GM12878 (cell line): Measurements from ENCODE around the gene FSIP1. TPM values are rescaled to one million over a fixed set of nuclear protein-coding genes. Genes with fewer than 3 reads are reported as not detected.

Experiments used
- ATAC-seq: fragments of 200-7000 bp; cut with Tn5 transposase; 3 replicates; pipeline ENCODE4 v1.9.1; 2020; ENCODE audit warnings: mild to moderate bottlenecking, moderate library complexity
- BruUV-seq: library from RNA; stranded (reverse); fragments of 400-500 nt; replicated peaks from 2 replicates; lab custom pipeline; 2021; lab: Mats Ljungman, UMichigan
- CTCF ChIA-PET: fragments of 300-600 bp; sonication (Branson Sonifier 250); formaldehyde crosslinking; extraction: SDS; loops from one replicate; lab custom pipeline; 2021; ENCODE audit warnings: inconsistent platforms; lab: Yijun Ruan, JAX
- POLR2A ChIA-PET: fragments of 350-600 bp; formaldehyde crosslinking; extraction: SDS; loops from one replicate; lab custom pipeline; 2021; ENCODE audit warnings: inconsistent platforms; lab: Charles Lee
- RAD21 ChIA-PET: fragments of 300-600 bp; sonication (Branson Sonifier 250); formaldehyde crosslinking; loops from one replicate; lab custom pipeline; 2023; ENCODE audit warnings: antibody characterized with exemption; ENCODE audit not compliant: unreplicated experiment; lab: Charles Lee
- SMC1A ChIA-PET: fragments of 300-600 bp; sonication (Branson Sonifier 250); formaldehyde crosslinking; loops from one replicate; lab custom pipeline; 2023; ENCODE audit not compliant: unreplicated experiment, uncharacterized antibody; lab: Charles Lee
- DNase-seq: peaks from one replicate; pipeline ENCODE4 v3.0.0-alpha.2; 2011; ENCODE audit warnings: low read depth, low spot score
- FAIRE-seq: peaks from 3 replicates; lab custom pipeline; 2011; peaks lifted over from hg19 to GRCh38; lab: Jason Lieb, UNC
- H2AFZ ChIP-seq: 2 replicates; pipeline ENCODE4 v1.6.0; 2011; ENCODE audit warnings: low read depth, low read length, control low read depth; ENCODE audit not compliant: control insufficient read depth
- H3K27ac ChIP-seq: 2 replicates; pipeline ENCODE4 v1.5.1; 2011; ENCODE audit warnings: control low read depth; ENCODE audit not compliant: control insufficient read depth, insufficient read depth
- H3K27me3 ChIP-seq, 2 experiments: replicated peaks in 1 of 2; 2 replicates each; pipeline versions ENCODE4 v1.6.0 to v1.6.1; 2011; ENCODE audit warnings: low read length in 1 of 2; ENCODE audit not compliant: control insufficient read depth in 2 of 2, insufficient read depth in 2 of 2
- H3K36me3 ChIP-seq, 2 experiments: 2 replicates each; pipeline ENCODE4 v1.5.1; 2011; ENCODE audit warnings: low read length in 1 of 2; ENCODE audit not compliant: control insufficient read depth in 2 of 2, insufficient read depth in 2 of 2
- H3K4me1 ChIP-seq: 2 replicates; pipeline ENCODE4 v1.6.1; 2011; ENCODE audit warnings: mild to moderate bottlenecking, low read length, moderate library complexity, mixed read lengths; ENCODE audit not compliant: control insufficient read depth, insufficient read depth
- H3K4me2 ChIP-seq: 2 replicates; pipeline ENCODE4 v1.6.0; 2011; ENCODE audit warnings: control low read depth; ENCODE audit not compliant: control insufficient read depth, insufficient read depth
- H3K4me3 ChIP-seq: fragments of 200-600 bp; sonication (generic); 2 replicates; pipeline ENCODE4 v1.5.1; 2016
- H3K79me2 ChIP-seq: 2 replicates; pipeline ENCODE4 v1.6.0; 2011; ENCODE audit warnings: low read length; ENCODE audit not compliant: control insufficient read depth, insufficient read depth
- H3K9ac ChIP-seq: 2 replicates; pipeline ENCODE4 v1.8.0; 2011; ENCODE audit warnings: low read length, control low read depth, mixed read lengths; ENCODE audit not compliant: control insufficient read depth, insufficient read depth
- H3K9me3 ChIP-seq: replicated peaks from 3 replicates; pipeline ENCODE4 v1.5.1; 2011; ENCODE audit warnings: mild to moderate bottlenecking, low read length; ENCODE audit not compliant: control insufficient read depth, insufficient read depth
- H4K20me1 ChIP-seq: 2 replicates; pipeline ENCODE4 v1.6.0; 2011; ENCODE audit not compliant: control insufficient read depth, insufficient read depth
- ASH2L ChIP-seq: fragments of 300-600, 200-600 bp; sonication (generic); IDR thresholded peaks from 2 replicates; pipeline ENCODE4 v1.6.1; 2017; ENCODE audit warnings: low read depth, mild to moderate bottlenecking, borderline replicate concordance
- CHD2 ChIP-seq: IDR thresholded peaks from 2 replicates; pipeline ENCODE4 v1.6.1; 2011; ENCODE audit warnings: low read depth, low read length, improper control_type of control experiment, borderline replicate concordance
- EGR1 ChIP-seq, 2 experiments: IDR thresholded peaks; 1 replicate in 1 of 2; 2 replicates in 1 of 2; pipeline ENCODE4 v1.6.1; 2011 to 2012; ENCODE audit warnings: low read depth in 2 of 2, low read length in 2 of 2, borderline replicate concordance in 1 of 2, mild to moderate bottlenecking in 1 of 2, moderate library complexity in 1 of 2
- ESRRA ChIP-seq: IDR thresholded peaks from 2 replicates; pipeline ENCODE4 v1.6.1; 2012; ENCODE audit warnings: mild to moderate bottlenecking, low read length, improper control_type of control experiment
- EZH2 ChIP-seq: IDR thresholded peaks from 2 replicates; pipeline ENCODE4 v1.6.1; 2012; ENCODE audit warnings: low read depth, mild to moderate bottlenecking, control low read depth, inconsistent platforms, low read length, borderline replicate concordance; ENCODE audit not compliant: control insufficient read depth
- JUND ChIP-seq: IDR thresholded peaks from 2 replicates; pipeline ENCODE4 v1.6.1; 2012; ENCODE audit warnings: low read depth, mild to moderate bottlenecking, low read length, improper control_type of control experiment, moderate library complexity
- MTA2 ChIP-seq: fragments of 450-650 bp; IDR thresholded peaks from 2 replicates; pipeline ENCODE4 v1.6.1; 2016; ENCODE audit warnings: low read depth, mild to moderate bottlenecking, moderate library complexity
- NR2C1 ChIP-seq: fragments of 450-650 bp; IDR thresholded peaks from 2 replicates; pipeline ENCODE4 v1.6.1; 2017; ENCODE audit warnings: antibody characterized with exemption, mild to moderate bottlenecking, moderate library complexity
- NR2C2 ChIP-seq: IDR thresholded peaks from 2 replicates; pipeline ENCODE4 v1.6.1; 2011; ENCODE audit warnings: borderline replicate concordance, low read depth; ENCODE audit not compliant: control insufficient read depth, insufficient read length
- RCOR1 ChIP-seq: conservative IDR thresholded peaks from 2 replicates; pipeline ENCODE4 v1.6.1; 2012; ENCODE audit warnings: low read depth, low read length, improper control_type of control experiment
- SIN3A ChIP-seq: IDR thresholded peaks from 2 replicates; pipeline ENCODE4 v1.6.1; 2012; ENCODE audit warnings: low read depth, low read length, improper control_type of control experiment
- SMARCA5 ChIP-seq: fragments of 450-650 bp; IDR thresholded peaks from 2 replicates; pipeline ENCODE4 v1.6.1; 2017; ENCODE audit warnings: mild to moderate bottlenecking
- TCF3 ChIP-seq: IDR thresholded peaks from 2 replicates; pipeline ENCODE4 v1.6.1; 2012; ENCODE audit warnings: low read depth, mild to moderate bottlenecking, low read length, borderline replicate concordance; ENCODE audit not compliant: insufficient read depth
- TCF7 ChIP-seq: IDR thresholded peaks from 2 replicates; pipeline ENCODE4 v1.6.1; 2014; ENCODE audit warnings: antibody characterized with exemption, borderline replicate concordance
- WGBS: methylation state at CpG from one replicate; pipeline ENCODE4 v1.1.6; 2016; ENCODE audit warnings: low lambda C conversion rate; ENCODE audit not compliant: insufficient replicate concordance, insufficient coverage; ENCODE audit errors: missing lambda C conversion rate; 5-methylcytosine and 5-hydroxymethylcytosine counted together
- in situ Hi-C: fragments of 300-500 bp; cut with MboI; formaldehyde crosslinking; loops from 9 replicates; pipeline ENCODE4 v1.14.3; 2018; ENCODE audit warnings: mixed read lengths
- intact Hi-C: fragments of 100-400 bp; cut with micrococcal nuclease; formaldehyde crosslinking; loops from one replicate; pipeline ENCODE4 v1.14.2; 2022; ENCODE audit not compliant: unreplicated experiment
- polyA plus RNA-seq, 11 experiments: library from polyadenylated mRNA; depleted of rRNA in 4 of 11; unstranded in 6 of 11; stranded (reverse) in 5 of 11; fragments of >200 nt; fragmentation: Nextera tagmentation in 4 of 11; fragmentation: Illumina TruSeq in 1 of 11; extraction: Ambion mirVana in 4 of 11; extraction: Trizol in 1 of 11; gene quantifications; 1 replicate in 1 of 11; 2 replicates in 10 of 11; pipeline versions ENCODE4 v1.2.1 to v1.2.3, GENCODE V29; 2011 to 2016; ENCODE audit warnings: inconsistent platforms in 2 of 11, missing spikeins in 2 of 11, low read depth in 1 of 11
- total RNA-seq, 4 experiments: library from RNA; depleted of rRNA in 3 of 4; stranded (reverse); fragments of >200 nt in 3 of 4; fragmentation: Illumina TruSeq in 1 of 4; extraction: Trizol in 1 of 4; gene quantifications; 2 replicates each; pipeline versions ENCODE4 v1.2.1 to v1.2.3, GENCODE V29; 2013 to 2021
- TF ChIP-seq, protein P1 (sequence below): IDR thresholded peaks from 2 replicates; pipeline ENCODE4 v1.6.1; 2012; ENCODE audit warnings: low read depth, low read length, improper control_type of control experiment
- TF ChIP-seq, protein P2 (sequence below): fragments of 450-650 bp; IDR thresholded peaks from 2 replicates; pipeline ENCODE4 v1.6.1; 2018; ENCODE audit warnings: borderline replicate concordance, mild to moderate bottlenecking; ENCODE audit not compliant: partially characterized antibody

Gene FSIP1
- total and polyA plus RNA-seq, 10 of the 15 experiments (the other 5 are each of a cell fraction or from before 2014, with no cell fraction given), result 0.15 to 0.67 (median 0.35) TPM

DNA sequence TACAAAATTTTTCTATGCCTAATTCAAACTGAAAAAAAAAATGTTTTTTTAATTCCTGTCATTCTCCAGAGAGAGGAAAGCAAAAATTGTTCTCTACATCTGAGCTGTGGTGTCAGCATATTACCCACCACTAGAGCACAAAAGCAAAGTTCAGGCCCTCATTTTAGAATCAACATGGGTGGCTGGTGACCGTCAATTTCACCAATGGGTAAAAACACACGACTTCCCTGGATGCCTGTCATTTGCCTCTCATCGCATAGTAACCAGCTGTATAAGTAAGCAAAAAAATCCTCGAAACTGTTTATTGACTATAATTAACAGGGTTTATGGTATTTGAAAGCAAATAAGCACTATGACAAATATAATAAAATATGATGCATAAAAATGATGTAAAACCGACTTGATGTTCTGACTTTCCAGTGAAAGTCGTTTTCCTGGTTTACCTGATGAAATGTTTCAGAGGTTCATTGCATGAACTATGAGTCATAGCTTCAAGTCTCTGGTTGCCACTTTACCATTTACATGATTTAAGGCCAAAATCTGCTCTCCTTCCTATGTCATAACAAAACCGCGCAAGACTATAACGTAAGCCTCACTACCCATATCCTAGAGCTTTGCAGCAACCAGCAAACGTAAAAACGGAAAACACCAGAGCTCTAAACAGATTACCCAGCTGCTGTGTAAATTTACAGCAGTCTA, 141.3 kb downstream of the FSIP1 start (continued):
- TF ChIP-seq EZH2 (no peak), TCF7 (no peak), ESRRA (no peak), CHD2 (no peak), MTA2 (no peak), TCF3 (no peak), EGR1 (IDR thresholded peaks at IDR 0.05; ENCODE audit: borderline replicate concordance in 1 of 2, low read depth in 2 of 2, low read length in 2 of 2) (no peak), SMARCA5 (no peak), RCOR1 (no peak), NR2C1 (no peak), JUND (no peak)

DNA sequence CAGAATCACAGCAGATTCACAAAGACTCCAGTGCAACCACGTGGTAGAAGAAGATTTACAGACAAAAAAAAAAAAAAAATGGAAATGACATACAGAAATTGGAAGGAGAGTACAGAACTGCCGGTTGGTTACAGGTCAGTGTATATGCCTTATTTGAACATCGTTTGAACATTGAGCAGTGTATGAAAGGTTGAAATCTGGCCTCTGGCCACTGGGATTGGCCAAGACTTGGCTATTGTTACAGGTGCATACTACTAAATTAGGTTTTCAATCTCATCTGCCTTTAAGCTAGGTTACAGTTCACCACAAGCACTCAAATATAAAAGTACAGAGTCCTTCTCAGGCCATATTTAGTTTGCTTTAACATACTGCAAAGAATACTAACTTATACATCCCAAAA, 142.0 kb downstream of the FSIP1 start:
- Histone ChIP-seq H3K4me3 (no peak overlapping the region), H3K27me3 (no peaks in the 10 kb centered on the region), H3K4me2 (no peak overlapping the region), H3K9me3 (no peaks in the 10 kb centered on the region), H2AFZ (no peak overlapping the region), H3K4me1 (no peaks in the 10 kb centered on the region), H4K20me1 (no peaks in the 10 kb centered on the region), H3K9ac (no peak overlapping the region), H3K79me2 (no peaks in the 10 kb centered on the region), H3K36me3 (no peaks in the 10 kb centered on the region), H3K27ac (no peak overlapping the region)
- SMC1A ChIA-PET, result interaction anchor here (1.1 kb wide), 2 partner anchors 15 to 63 kb away, joined by 3 to 5 read pairs; no protein-coding TSS in a partner anchor
- in situ Hi-C loops, result no loop called here
- no peak for DNase-seq
- 52% methylated on average over 3 of the region's 3 CpGs for WGBS
- BruUV-seq, result no TSS peak
- intact Hi-C loops, result no loop called here
- no peak for ATAC-seq
- RAD21 ChIA-PET, result interaction anchor here (1.1 kb wide), 1 partner anchor 116 kb away, joined by 4 read pairs; no protein-coding TSS in a partner anchor
- POLR2A ChIA-PET, result no interaction called here
- FAIRE-seq, result no peak
- CTCF ChIA-PET, result interaction anchor here (0.6 to 2.0 kb wide), 3 partner anchors 10 to 116 kb away, joined by 3 to 8 read pairs (median 5); no protein-coding TSS in a partner anchor
- TF ChIP-seq, protein P1, sequence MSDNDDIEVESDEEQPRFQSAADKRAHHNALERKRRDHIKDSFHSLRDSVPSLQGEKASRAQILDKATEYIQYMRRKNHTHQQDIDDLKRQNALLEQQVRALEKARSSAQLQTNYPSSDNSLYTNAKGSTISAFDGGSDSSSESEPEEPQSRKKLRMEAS, result no peak
- TF ChIP-seq SIN3A (no peak), NR2C2 (no peak), ASH2L (no peak)
- TF ChIP-seq, protein P2, sequence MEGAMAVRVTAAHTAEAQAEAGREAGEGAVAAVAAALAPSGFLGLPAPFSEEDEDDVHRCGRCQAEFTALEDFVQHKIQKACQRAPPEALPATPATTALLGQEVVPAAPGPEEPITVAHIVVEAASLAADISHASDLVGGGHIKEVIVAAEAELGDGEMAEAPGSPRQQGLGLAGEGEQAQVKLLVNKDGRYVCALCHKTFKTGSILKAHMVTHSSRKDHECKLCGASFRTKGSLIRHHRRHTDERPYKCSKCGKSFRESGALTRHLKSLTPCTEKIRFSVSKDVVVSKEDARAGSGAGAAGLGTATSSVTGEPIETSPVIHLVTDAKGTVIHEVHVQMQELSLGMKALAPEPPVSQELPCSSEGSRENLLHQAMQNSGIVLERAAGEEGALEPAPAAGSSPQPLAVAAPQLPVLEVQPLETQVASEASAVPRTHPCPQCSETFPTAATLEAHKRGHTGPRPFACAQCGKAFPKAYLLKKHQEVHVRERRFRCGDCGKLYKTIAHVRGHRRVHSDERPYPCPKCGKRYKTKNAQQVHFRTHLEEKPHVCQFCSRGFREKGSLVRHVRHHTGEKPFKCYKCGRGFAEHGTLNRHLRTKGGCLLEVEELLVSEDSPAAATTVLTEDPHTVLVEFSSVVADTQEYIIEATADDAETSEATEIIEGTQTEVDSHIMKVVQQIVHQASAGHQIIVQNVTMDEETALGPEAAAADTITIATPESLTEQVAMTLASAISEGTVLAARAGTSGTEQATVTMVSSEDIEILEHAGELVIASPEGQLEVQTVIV, result no peak
